Prostate gland (tissue), 2 donors: ENCODE data around the gene POU6F2.

ENCODE experiments used
- POLR2A ChIP-seq: fragments of 450-650 bp; IDR thresholded peaks from one replicate; pipeline ENCODE4 v1.6.1; 2016; ENCODE audit warnings: antibody characterized with exemption, mild to moderate bottlenecking
- POLR2AphosphoS5 ChIP-seq: sonication (generic); formaldehyde crosslinking; IDR thresholded peaks from one replicate; pipeline ENCODE4 v1.6.1; 2017; ENCODE audit warnings: antibody characterized with exemption
- TF ChIP-seq, protein P1 (sequence below), 4 experiments: fragments of 200-600 bp in 2 of 4; fragments of 450-650 bp in 2 of 4; sonication (generic) in 2 of 4; IDR thresholded peaks; 1 replicate in 3 of 4; 2 replicates in 1 of 4; pipeline ENCODE4 v1.5.1; 2016 to 2019; ENCODE audit warnings: antibody characterized with exemption in 4 of 4, mild to moderate bottlenecking in 2 of 4, moderate library complexity in 2 of 4

DNA sequence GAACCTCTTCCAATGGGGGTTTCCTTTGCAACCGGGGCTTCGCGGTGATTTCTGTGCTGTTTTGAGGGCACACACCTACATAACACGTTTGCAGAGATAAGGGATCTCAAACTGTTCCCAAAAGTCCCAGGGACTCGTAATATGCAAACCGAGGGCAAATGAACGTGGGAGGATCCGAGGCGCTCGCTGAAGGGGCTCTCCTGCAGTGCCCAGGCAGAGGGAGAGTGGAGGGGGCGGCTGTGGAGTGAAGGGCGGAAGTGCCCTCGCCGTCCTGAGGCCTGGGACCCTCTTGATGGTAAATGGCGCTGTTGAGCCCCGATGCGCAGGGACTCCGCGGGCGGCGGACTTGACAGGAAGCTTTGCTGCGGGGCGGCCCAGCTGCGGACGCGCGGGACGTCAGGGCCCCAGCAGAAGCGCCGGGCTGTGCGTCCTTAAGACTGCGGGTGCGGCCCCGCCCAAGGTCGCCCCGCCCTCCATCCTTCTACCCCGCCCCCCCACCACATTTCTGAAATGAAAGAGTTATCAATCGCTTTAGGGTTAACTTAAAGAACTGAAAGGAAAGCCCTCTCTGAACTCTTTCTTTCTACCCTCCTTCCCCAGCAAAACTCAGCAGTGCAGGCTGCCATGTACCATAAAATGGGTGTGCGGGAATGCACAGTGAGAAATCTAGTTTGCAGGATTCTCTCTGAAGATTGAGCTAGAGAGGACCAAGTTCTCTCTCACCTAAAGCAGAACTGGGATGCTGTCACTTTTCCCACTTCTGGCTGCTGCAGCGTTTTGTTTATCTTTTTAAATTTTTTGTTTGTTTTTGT lies 436.7 kb downstream of the POU6F2 start:
- TF ChIP-seq, protein P1, sequence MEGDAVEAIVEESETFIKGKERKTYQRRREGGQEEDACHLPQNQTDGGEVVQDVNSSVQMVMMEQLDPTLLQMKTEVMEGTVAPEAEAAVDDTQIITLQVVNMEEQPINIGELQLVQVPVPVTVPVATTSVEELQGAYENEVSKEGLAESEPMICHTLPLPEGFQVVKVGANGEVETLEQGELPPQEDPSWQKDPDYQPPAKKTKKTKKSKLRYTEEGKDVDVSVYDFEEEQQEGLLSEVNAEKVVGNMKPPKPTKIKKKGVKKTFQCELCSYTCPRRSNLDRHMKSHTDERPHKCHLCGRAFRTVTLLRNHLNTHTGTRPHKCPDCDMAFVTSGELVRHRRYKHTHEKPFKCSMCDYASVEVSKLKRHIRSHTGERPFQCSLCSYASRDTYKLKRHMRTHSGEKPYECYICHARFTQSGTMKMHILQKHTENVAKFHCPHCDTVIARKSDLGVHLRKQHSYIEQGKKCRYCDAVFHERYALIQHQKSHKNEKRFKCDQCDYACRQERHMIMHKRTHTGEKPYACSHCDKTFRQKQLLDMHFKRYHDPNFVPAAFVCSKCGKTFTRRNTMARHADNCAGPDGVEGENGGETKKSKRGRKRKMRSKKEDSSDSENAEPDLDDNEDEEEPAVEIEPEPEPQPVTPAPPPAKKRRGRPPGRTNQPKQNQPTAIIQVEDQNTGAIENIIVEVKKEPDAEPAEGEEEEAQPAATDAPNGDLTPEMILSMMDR (IDR thresholded peaks at IDR 0.05), result no peak
- TF ChIP-seq POLR2A (no peak), POLR2AphosphoS5 (no peak)
